GM21576 (cell line): ENCODE measurements around the gene ANAPC7.
"Not testable (repeated sequence)": the region's sequence is repeated elsewhere in the genome, so short reads cannot be mapped to it uniquely, and the experiment has no call there.

ENCODE experiments used
- ATAC-seq: cut with Tn5 transposase; IDR thresholded peaks from one replicate; pipeline ENCODE4 v1.9.1; 2021; ENCODE audit warnings: mild to moderate bottlenecking, moderate library complexity; ENCODE audit not compliant: unreplicated experiment

The ANAPC7 gene

GRCh38 chr12:110403146-110403975, at the start of gene ANAPC7:
ANAPC7 (minus strand) TSS chr12:110403708; CDS start chr12:110403627, 81 bp downstream.
- peak; percentile 70 for ATAC-seq

- no peak for ATAC-seq
Measured at GRCh38 chr12:110451263-110451662, 47.8 kb upstream of the ANAPC7 start.

- ATAC-seq: peak; percentile 94
Measured at GRCh38 chr12:110449799-110450497, 46.4 kb upstream of the ANAPC7 start, which contains the start of gene ARPC3. ARPC3 (minus strand) TSS chr12:110450337; CDS start chr12:110450260, 77 bp downstream.

- no peak for ATAC-seq
Measured at GRCh38 chr12:110444455-110444854, 40.9 kb upstream of the ANAPC7 start.

- ATAC-seq: no peak
Measured at GRCh38 chr12:110436231-110436630, 32.7 kb upstream of the ANAPC7 start.

- no peak for ATAC-seq
Measured at GRCh38 chr12:110431957-110432587, 28.6 kb upstream of the ANAPC7 start.

GRCh38 chr12:110429676-110430075, 26.2 kb upstream of the ANAPC7 start:
- not testable (repeated sequence) for ATAC-seq

GRCh38 chr12:110426406-110426805, 22.9 kb upstream of the ANAPC7 start:
- no peak for ATAC-seq

- no peak for ATAC-seq
Measured at GRCh38 chr12:110424237-110424636, 20.7 kb upstream of the ANAPC7 start.

GRCh38 chr12:110421701-110422100, 18.2 kb upstream of the ANAPC7 start:
- ATAC-seq: no peak

- no peak for ATAC-seq
Measured at GRCh38 chr12:110421159-110421661, 17.7 kb upstream of the ANAPC7 start.

- not testable (repeated sequence) for ATAC-seq
Measured at GRCh38 chr12:110420644-110421043, 17.1 kb upstream of the ANAPC7 start.

GRCh38 chr12:110417113-110417512, 13.6 kb upstream of the ANAPC7 start:
- not testable (repeated sequence) for ATAC-seq

- ATAC-seq: not testable (repeated sequence)
Measured at GRCh38 chr12:110410086-110410485, 6.6 kb upstream of the ANAPC7 start.

GRCh38 chr12:110405126-110405662, 1.7 kb upstream of the ANAPC7 start:
- ATAC-seq: not testable (repeated sequence)

GRCh38 chr12:110403976-110404682, 621 bp upstream of the ANAPC7 start:
- no peak for ATAC-seq

- ATAC-seq: no peak
Measured at GRCh38 chr12:110382683-110383082, 20.8 kb downstream of the ANAPC7 start.

GRCh38 chr12:110379631-110380030, 23.9 kb downstream of the ANAPC7 start:
- no peak for ATAC-seq

GRCh38 chr12:110379197-110379596, 24.3 kb downstream of the ANAPC7 start:
- ATAC-seq: no peak

GRCh38 chr12:110378131-110378790, 25.2 kb downstream of the ANAPC7 start:
- not testable (repeated sequence) for ATAC-seq
